GM12872 (cell line): Measurements from ENCODE around the gene THSD8.

Source experiments
- CTCF ChIP-seq: IDR thresholded peaks from 3 replicates; pipeline ENCODE4 v1.5.1; 2011; ENCODE audit warnings: low read depth, mild to moderate bottlenecking, low read length, moderate library complexity; ENCODE audit not compliant: insufficient read depth

The THSD8 gene

GRCh38 chr19:12791345-12792050, 10.4 kb upstream of the THSD8 start, which contains the start of gene JUNB:
Gene JUNB (plus strand): TSS chr19:12791486. CDS start chr19:12791772, 286 bp downstream.
- 0 out of 3 replicates have a peak, but pooled peaks have one; percentile 7 for TF ChIP-seq CTCF

- TF ChIP-seq CTCF = no peak
Observed at GRCh38 chr19:12792051-12792852, 9.6 kb upstream of the THSD8 start.

- TF ChIP-seq CTCF = no peak
Observed at GRCh38 chr19:12792853-12793289, 9.0 kb upstream of the THSD8 start.

GRCh38 chr19:12793290-12794195, 8.3 kb upstream of the THSD8 start:
- TF ChIP-seq CTCF = no peak

- TF ChIP-seq CTCF = no peak
Observed at GRCh38 chr19:12794196-12794941, 7.5 kb upstream of the THSD8 start.

- no peak for TF ChIP-seq CTCF
Observed at GRCh38 chr19:12794971-12795381, 6.9 kb upstream of the THSD8 start.
